H1 (cell line): ENCODE data around the gene BBX. TPM values are rescaled to one million over a fixed set of nuclear protein-coding genes. Genes with fewer than 3 reads are reported as not detected.

ENCODE experiments used
- CHD7 ChIP-seq: fragments of 300-600 bp; sonication (generic); IDR thresholded peaks from 2 replicates; pipeline ENCODE4 v1.7.1; 2012; ENCODE audit warnings: low read length, moderate library complexity, mild to moderate bottlenecking, inconsistent platforms; ENCODE audit not compliant: insufficient replicate concordance
- CTCF ChIP-seq, 3 experiments: IDR thresholded peaks; 1 replicate in 2 of 3; 2 replicates in 1 of 3; pipeline versions ENCODE4 v1.5.1 to v1.6.1; 2011; ENCODE audit warnings: low read length in 3 of 3, mild to moderate bottlenecking in 3 of 3, inconsistent platforms in 2 of 3, low read depth in 1 of 3, moderate library complexity in 1 of 3; ENCODE audit not compliant: insufficient read depth in 1 of 3; ENCODE audit errors: control extremely low read depth in 1 of 3
- polyA plus RNA-seq, 7 experiments: library from polyadenylated mRNA; depleted of rRNA in 3 of 7; stranded (reverse) in 5 of 7; unstranded in 2 of 7; fragments of >200 nt in 5 of 7; fragments of 200-250 nt in 2 of 7; gene quantifications; 1 replicate in 5 of 7; 2 replicates in 1 of 7; 4 replicates in 1 of 7; pipeline versions ENCODE4 v1.2.1 to v1.2.3, GENCODE V29; 2011 to 2013; ENCODE audit warnings: missing spikeins in 2 of 7, mixed read lengths in 2 of 7
- total RNA-seq: library from RNA; stranded (reverse); fragmentation: NEBNext Ultra II Directional; extraction: Animal tissue kit (Norgen Biotek cat#: 25700); gene quantifications from 2 replicates; pipeline ENCODE4 v1.2.1, GENCODE V29; 2021

Gene BBX
- total and polyA plus RNA-seq, 2 of the 8 experiments (the other 6 are each of a cell fraction or from before 2014, with no cell fraction given): 11.0 to 42.5 TPM

DNA sequence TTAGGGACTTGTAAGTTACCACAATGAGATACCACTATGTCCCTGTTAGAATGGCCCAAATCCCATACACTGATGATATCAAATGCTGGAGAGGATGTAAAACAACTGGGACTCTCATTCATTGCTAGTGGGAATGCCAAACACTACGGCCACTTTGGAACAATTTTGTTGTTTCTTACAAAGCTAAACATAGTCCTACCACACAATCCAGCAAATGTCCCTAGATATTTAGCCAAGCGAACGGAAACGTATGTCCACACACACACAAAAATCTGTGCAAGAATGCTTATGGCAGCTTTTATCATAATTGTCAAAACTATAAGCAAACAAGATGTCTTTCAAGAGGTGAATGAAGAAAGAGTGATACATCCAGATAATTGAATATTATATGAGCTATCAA, 296.9 kb downstream of the BBX start (continued):
- TF ChIP-seq CHD7: no peak
- no peak for TF ChIP-seq CTCF (IDR thresholded peaks at IDR 0.05; ENCODE audit: control extremely low read depth in 1 of 3, insufficient read depth in 1 of 3, low read depth in 1 of 3, low read length in 3 of 3)
- TF ChIP-seq, all 59 proteins: peak for 0
